Adrenal gland (tissue), 5 donors: ENCODE results near the gene RDH14.

ENCODE experiments used
- CTCF ChIP-seq, 6 experiments: fragments of 450-650 bp in 4 of 6; fragments of 200-600 bp in 2 of 6; sonication (generic) in 1 of 6; IDR thresholded peaks; 1 replicate in 5 of 6; 2 replicates in 1 of 6; pipeline versions ENCODE4 v1.5.1 to v1.8.0; 2016 to 2021; ENCODE audit warnings: antibody characterized with exemption in 6 of 6, mild to moderate bottlenecking in 2 of 6, moderate library complexity in 1 of 6
- POLR2A ChIP-seq, 2 donors: fragments of 450-650 bp; IDR thresholded peaks; one replicate each; pipeline ENCODE4 v1.6.1; 2017; ENCODE audit warnings: antibody characterized with exemption in 2 of 2, mild to moderate bottlenecking in 2 of 2, moderate library complexity in 1 of 2
- donor health status: DM: no; HTN: no; CAD: no.

- TF ChIP-seq CTCF (IDR thresholded peaks at IDR 0.05) = no peak
- TF ChIP-seq POLR2A (IDR thresholded peaks at IDR 0.05) = no peak
Observed at GRCh38 chr2:18519914-18520450, 40.5 kb downstream of the RDH14 start.
